MM.1S (cell line): ENCODE data around the gene WDR73.

Source experiments
- CTCF ChIP-seq: fragments of 300-600 bp; sonication (generic); IDR thresholded peaks from 2 replicates; pipeline ENCODE4 v1.5.1; 2016; ENCODE audit warnings: antibody characterized with exemption, low read length, mixed read lengths
- EZH2 ChIP-seq: fragments of 300-600 bp; sonication (generic); optimal IDR thresholded peaks from 2 replicates; pipeline ENCODE3; 2017; ENCODE audit warnings: low read depth, mild to moderate bottlenecking, antibody characterized with exemption, low read length, mixed read lengths
- EZH2phosphoT487 ChIP-seq: fragments of 300-600 bp; sonication (generic); IDR thresholded peaks from 2 replicates; pipeline ENCODE4 v1.6.1; 2018; ENCODE audit warnings: antibody characterized with exemption, low read length

- TF ChIP-seq EZH2: no peak
- TF ChIP-seq CTCF: no peak
- no peak for TF ChIP-seq EZH2phosphoT487
Observed at GRCh38 chr15:84595660-84596059, 58.4 kb downstream of the WDR73 start.
